Endothelial cell of umbilical vein (primary cell): ENCODE measurements around the gene REC8. TPM values are rescaled to one million over a fixed set of nuclear protein-coding genes. Genes with fewer than 3 reads are reported as not detected.
A peak's percentile ranks its signal among the peaks of the same experiment; 100 is the strongest.

Experiments used
- BruUV-seq: library from RNA; stranded (reverse); fragments of 400-500 nt; replicated peaks from 2 replicates; lab custom pipeline; 2021; lab: Mats Ljungman, UMichigan
- CTCF ChIA-PET: fragments of 300-600, 350-600 bp; sonication (Branson Sonifier 250); formaldehyde crosslinking; loops from one replicate; lab custom pipeline; 2021; ENCODE audit warnings: antibody characterized with exemption, inconsistent platforms; lab: Charles Lee
- POLR2A ChIA-PET: fragments of 300-600, 350-600 bp; sonication (Branson Sonifier 250); formaldehyde crosslinking; loops from one replicate; lab custom pipeline; 2021; ENCODE audit warnings: antibody characterized with exemption, inconsistent platforms; lab: Charles Lee
- DNase-seq: peaks from one replicate; pipeline ENCODE4 v3.0.0-alpha.2; 2011; ENCODE audit warnings: low read depth, low spot score
- FAIRE-seq: peaks from 2 replicates; lab custom pipeline; 2011; peaks lifted over from hg19 to GRCh38; lab: Jason Lieb, UNC
- H2AFZ ChIP-seq: 2 replicates; pipeline ENCODE4 v1.6.0; 2012; ENCODE audit warnings: low read depth, low read length, control low read depth, inconsistent platforms
- H3K27ac ChIP-seq: 2 replicates; pipeline ENCODE4 v1.5.1; 2011; ENCODE audit warnings: low read depth, mild to moderate bottlenecking, control low read depth, low read length, moderate library complexity; ENCODE audit not compliant: insufficient read depth
- H3K27me3 ChIP-seq, 2 experiments: 2 replicates each; pipeline versions ENCODE4 v1.6.0 to v1.6.1; 2011; ENCODE audit warnings: low read length in 2 of 2, mixed read lengths in 1 of 2; ENCODE audit not compliant: control insufficient read depth in 2 of 2, insufficient read depth in 2 of 2
- H3K36me3 ChIP-seq, 2 experiments: 2 replicates in 1 of 2; 3 replicates in 1 of 2; pipeline ENCODE4 v1.5.1; 2011; ENCODE audit warnings: low read length in 2 of 2, mild to moderate bottlenecking in 1 of 2, moderate library complexity in 1 of 2; ENCODE audit not compliant: control insufficient read depth in 2 of 2, insufficient read depth in 2 of 2; ENCODE audit errors: extremely low read depth in 1 of 2
- H3K4me1 ChIP-seq: 3 replicates; pipeline ENCODE4 v1.5.1; 2011; ENCODE audit warnings: mild to moderate bottlenecking, low read length; ENCODE audit not compliant: control insufficient read depth, insufficient read depth; ENCODE audit errors: extremely low read depth
- H3K4me2 ChIP-seq: 2 replicates; pipeline ENCODE4 v1.6.1; 2011; ENCODE audit warnings: low read length, control low read depth, mixed read lengths; ENCODE audit not compliant: insufficient read depth
- H3K4me3 ChIP-seq, 3 experiments: fragments of 200-600 bp in 1 of 3; sonication (generic), shearing (Covaris generic) in 1 of 3; replicated peaks in 1 of 3; 2 replicates each; pipeline ENCODE4 v1.5.1; 2011 to 2016; ENCODE audit warnings: control low read depth in 3 of 3, low read length in 3 of 3, mild to moderate bottlenecking in 2 of 3, inconsistent platforms in 1 of 3, low read depth in 1 of 3, moderate library complexity in 1 of 3; ENCODE audit not compliant: insufficient read depth in 1 of 3
- H3K79me2 ChIP-seq: 2 replicates; pipeline ENCODE4 v1.6.0; 2012; ENCODE audit warnings: low read length, inconsistent platforms; ENCODE audit not compliant: control insufficient read depth, insufficient read depth
- H3K9ac ChIP-seq: replicated peaks from 2 replicates; pipeline ENCODE3; 2011; ENCODE audit warnings: low read length, control low read depth; ENCODE audit not compliant: insufficient read depth; ENCODE audit errors: extremely low read depth
- H3K9me1 ChIP-seq: replicated peaks from 3 replicates; pipeline ENCODE4 v1.6.0; 2011; ENCODE audit warnings: mild to moderate bottlenecking, low read length; ENCODE audit not compliant: control insufficient read depth, insufficient read depth; ENCODE audit errors: extremely low read depth
- H3K9me3 ChIP-seq: replicated peaks from 2 replicates; pipeline ENCODE4 v1.5.1; 2012; ENCODE audit warnings: low read length, inconsistent platforms; ENCODE audit not compliant: control insufficient read depth, insufficient read depth
- H4K20me1 ChIP-seq: replicated peaks from 2 replicates; pipeline ENCODE3; 2011; ENCODE audit warnings: mild to moderate bottlenecking, low read length; ENCODE audit not compliant: control insufficient read depth, insufficient read depth; ENCODE audit errors: extremely low read depth
- CTCF ChIP-seq, 2 donors: IDR thresholded peaks; 1 replicate in 1 of 2; 2 replicates in 1 of 2; pipeline ENCODE4 v1.5.1; 2011; ENCODE audit warnings: low read length in 2 of 2, mild to moderate bottlenecking in 2 of 2, moderate library complexity in 2 of 2, control low read depth in 1 of 2, inconsistent platforms in 1 of 2, low read depth in 1 of 2; ENCODE audit not compliant: insufficient read depth in 1 of 2; ENCODE audit errors: extremely low read depth in 1 of 2
- FOS ChIP-seq: IDR thresholded peaks from 2 replicates; pipeline ENCODE4 v1.6.1; 2011; ENCODE audit warnings: mild to moderate bottlenecking, low read length, moderate library complexity, borderline replicate concordance; ENCODE audit not compliant: insufficient read depth
- GATA2 ChIP-seq: IDR thresholded peaks from 2 replicates; pipeline ENCODE4 v1.7.0; 2011; ENCODE audit warnings: low read depth, mild to moderate bottlenecking, moderate library complexity, mixed read lengths, low read length; ENCODE audit not compliant: insufficient read length, insufficient read depth
- JUN ChIP-seq: IDR thresholded peaks from 2 replicates; pipeline ENCODE4 v1.6.1; 2011; ENCODE audit warnings: borderline replicate concordance, low read depth; ENCODE audit not compliant: insufficient read length, insufficient read depth
- POLR2A ChIP-seq: IDR thresholded peaks from 2 replicates; pipeline ENCODE4 v1.6.1; 2012; ENCODE audit warnings: low read depth, mild to moderate bottlenecking, control low read depth, low read length
- POLR2AphosphoS5 ChIP-seq: IDR thresholded peaks from 2 replicates; pipeline ENCODE4 v1.6.1; 2012; ENCODE audit warnings: low read depth, mild to moderate bottlenecking, control low read depth, low read length, moderate library complexity; ENCODE audit not compliant: insufficient read depth
- dilution Hi-C: fragments of 300-500 bp; cut with MboI; formaldehyde crosslinking; loops from one replicate; pipeline ENCODE4 v1.15.0; 2019; ENCODE audit warnings: low sequenced_read_pairs; ENCODE audit not compliant: extremely low pct_ligation_motif_present
- intact Hi-C: fragments of 100-400 bp; cut with micrococcal nuclease; formaldehyde crosslinking; loops from one replicate; pipeline ENCODE4 v1.10.0; 2022
- polyA plus RNA-seq, 4 experiments: library from polyadenylated mRNA; depleted of rRNA in 3 of 4; stranded (reverse) in 3 of 4; unstranded in 1 of 4; fragments of >200 nt; gene quantifications; 2 replicates each; pipeline versions ENCODE4 v1.2.1 to v1.2.3, GENCODE V29; 2011 to 2012; ENCODE audit warnings: missing spikeins in 1 of 4
- total RNA-seq: library from RNA; stranded (reverse); gene quantifications from 2 replicates; pipeline ENCODE4 v1.2.3, GENCODE V29; 2021
- TF ChIP-seq, protein P1 (sequence below): IDR thresholded peaks from 2 replicates; pipeline ENCODE4 v1.6.1; 2011; ENCODE audit not compliant: insufficient read depth, insufficient read length

Gene REC8
- total and polyA plus RNA-seq, 2 donors (not counting 3 experiments of a cell fraction or from before 2014, with no cell fraction given): 12.5 to 33.6 TPM

- POLR2A ChIA-PET: interaction anchor here (1.0 kb wide), 1 partner anchor 24 kb away, joined by 5 read pairs; the partner anchor contains the start of gene CHMP4A
- dilution Hi-C loops: no loop called here
Observed at GRCh38 chr14:24189059-24189375, 17.1 kb downstream of the REC8 start.

More at GRCh38 chr14:24189059-24189375, 17.1 kb downstream of the REC8 start:
- FAIRE-seq (no peak), DNase-seq (no peak)
- Histone ChIP-seq H3K27ac (no peak overlapping the region), H3K4me2 (peak overlapping the region; percentile 1), H3K27me3 (no peaks in the 10 kb centered on the region), H4K20me1 (no peaks in the 10 kb centered on the region), H3K36me3 (peaks cover 5 to 32% of the 10 kb centered on the region in 2 experiments), H3K9me1 (no peaks in the 10 kb centered on the region), H3K4me1 (peaks cover 6% of the 10 kb centered on the region), H3K9ac (peak overlapping the region; percentile 14), H3K4me3 (no peak overlapping the region), H3K9me3 (no peaks in the 10 kb centered on the region), H3K79me2 (peaks cover 20% of the 10 kb centered on the region), H2AFZ (no peak overlapping the region)
- BruUV-seq: no TSS peak
- CTCF ChIA-PET: interaction anchor here (1.0 to 1.6 kb wide), 7 partner anchors 9 to 119 kb away, joined by 3 to 6 read pairs (median 5); partner anchors contain the start of genes CHMP4A, CIDEB, IRF9 and MDP1
- TF ChIP-seq GATA2 (no peak), JUN (no peak), FOS (no peak), POLR2A (no peak), CTCF (IDR thresholded peaks at IDR 0.05; ENCODE audit: extremely low read depth in 1 of 2, insufficient read depth in 1 of 2, low read depth in 1 of 2, low read length in 2 of 2) (no peak), POLR2AphosphoS5 (no peak)
- TF ChIP-seq, protein P1, sequence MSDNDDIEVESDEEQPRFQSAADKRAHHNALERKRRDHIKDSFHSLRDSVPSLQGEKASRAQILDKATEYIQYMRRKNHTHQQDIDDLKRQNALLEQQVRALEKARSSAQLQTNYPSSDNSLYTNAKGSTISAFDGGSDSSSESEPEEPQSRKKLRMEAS: no peak
- intact Hi-C loops: loop anchor here (2.0 kb wide), 4 partner anchors 28 to 108 kb away; partner anchors contain the start of genes DCAF11, IRF9, NRL and PSME2
